HEK293T (cell line): Measurements from ENCODE around the gene SOAT2.

Experiments used
- CTCF ChIA-PET: fragments of 350-600 bp; formaldehyde crosslinking; extraction: SDS; loops from one replicate; lab custom pipeline; 2021; ENCODE audit warnings: antibody characterized with exemption, inconsistent platforms; lab: Yijun Ruan, JAX
- POLR2A ChIA-PET: fragments of 350-600 bp; formaldehyde crosslinking; extraction: SDS; loops from one replicate; lab custom pipeline; 2020; ENCODE audit warnings: antibody characterized with exemption, inconsistent platforms; lab: Yijun Ruan, JAX
- DNase-seq: peaks from one replicate; pipeline ENCODE4 v3.0.0; 2012; ENCODE audit warnings: mixed read lengths; ENCODE audit errors: extremely low spot score
- ARNT ChIP-seq: fragments of 450-650 bp; IDR thresholded peaks from 2 replicates; pipeline ENCODE4 v1.6.1; 2017; ENCODE audit warnings: mild to moderate bottlenecking
- BHLHE40 ChIP-seq: fragments of 450-650 bp; IDR thresholded peaks from 2 replicates; pipeline ENCODE4 v1.6.1; 2016; ENCODE audit warnings: mild to moderate bottlenecking, moderate library complexity, borderline replicate concordance
- ELF4 ChIP-seq: fragments of 450-650 bp; IDR thresholded peaks from 2 replicates; pipeline ENCODE4 v1.6.1; 2017; ENCODE audit warnings: antibody characterized with exemption
- FOXA1 ChIP-seq: fragments of 450-650 bp; IDR thresholded peaks from 2 replicates; pipeline ENCODE4 v1.6.1; 2016; ENCODE audit warnings: mild to moderate bottlenecking
- FOXK2 ChIP-seq: fragments of 450-650 bp; IDR thresholded peaks from 2 replicates; pipeline ENCODE4 v1.6.1; 2016; ENCODE audit warnings: mild to moderate bottlenecking
- FOXM1 ChIP-seq: fragments of 450-650 bp; IDR thresholded peaks from 2 replicates; pipeline ENCODE4 v1.6.1; 2017; ENCODE audit warnings: mild to moderate bottlenecking, borderline replicate concordance
- HDGF ChIP-seq: fragments of 450-650 bp; IDR thresholded peaks from 2 replicates; pipeline ENCODE4 v1.6.1; 2017; ENCODE audit warnings: antibody characterized with exemption, borderline replicate concordance
- L3MBTL2 ChIP-seq: fragments of 450-650 bp; conservative IDR thresholded peaks from 2 replicates; pipeline ENCODE4 v1.6.1; 2016; ENCODE audit warnings: mild to moderate bottlenecking
- LEF1 ChIP-seq: fragments of 450-650 bp; IDR thresholded peaks from 2 replicates; pipeline ENCODE4 v1.6.1; 2017; ENCODE audit warnings: mild to moderate bottlenecking, borderline replicate concordance
- NFRKB ChIP-seq: fragments of 450-650 bp; IDR thresholded peaks from 2 replicates; pipeline ENCODE4 v1.6.1; 2016; ENCODE audit warnings: mild to moderate bottlenecking, moderate library complexity
- PKNOX1 ChIP-seq: fragments of 450-650 bp; IDR thresholded peaks from 2 replicates; pipeline ENCODE4 v1.6.1; 2016
- SP1 ChIP-seq: fragments of 450-650 bp; IDR thresholded peaks from 2 replicates; pipeline ENCODE4 v1.6.1; 2017
- SUZ12 ChIP-seq: fragments of 450-650 bp; IDR thresholded peaks from 2 replicates; pipeline ENCODE4 v1.6.1; 2016; ENCODE audit warnings: mild to moderate bottlenecking
- TARDBP ChIP-seq: fragments of 450-650 bp; IDR thresholded peaks from 2 replicates; pipeline ENCODE4 v1.6.1; 2016
- ZNF384 ChIP-seq: fragments of 450-650 bp; IDR thresholded peaks from 2 replicates; pipeline ENCODE4 v1.6.1; 2016

Gene SOAT2

DNA sequence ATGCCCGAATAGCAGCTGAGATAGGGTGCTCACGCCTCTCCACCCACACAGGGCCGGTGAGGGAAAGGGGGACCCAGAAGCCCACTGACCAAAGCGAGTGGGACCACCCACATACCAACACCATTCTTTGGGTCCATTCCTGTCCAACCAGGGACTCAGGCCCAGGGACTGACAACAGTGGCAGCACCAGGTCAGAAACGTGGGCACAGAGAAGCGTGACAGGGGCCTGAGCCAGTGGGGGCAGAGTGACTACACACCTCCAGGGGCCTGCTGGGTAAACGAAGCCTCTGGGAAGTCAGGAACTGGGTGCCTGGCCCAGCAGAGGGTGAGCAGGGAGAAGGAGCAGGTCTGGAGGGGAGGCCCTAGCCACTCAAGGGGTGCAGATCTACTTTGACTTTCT, 37.8 kb upstream of the SOAT2 start:
- TF ChIP-seq ZNF384 (no peak), TARDBP (no peak), L3MBTL2 (no peak), NFRKB (no peak), HDGF (no peak), LEF1 (no peak), SUZ12 (no peak)
- no peak for DNase-seq
- ChIA-PET CTCF (interaction anchor here (0.6 to 4.8 kb wide), 28 partner anchors 10 to 256 kb away, joined by 3 to 68 read pairs (median 4); partner anchors contain the start of genes AAAS, EIF4B, IGFBP6 and PFDN5), POLR2A (interaction anchor here (0.9 to 2.1 kb wide), 6 partner anchors 10 to 59 kb away, joined by 3 to 16 read pairs (median 6); partner anchors contain the start of genes EIF4B, IGFBP6 and SPRYD3)

DNA sequence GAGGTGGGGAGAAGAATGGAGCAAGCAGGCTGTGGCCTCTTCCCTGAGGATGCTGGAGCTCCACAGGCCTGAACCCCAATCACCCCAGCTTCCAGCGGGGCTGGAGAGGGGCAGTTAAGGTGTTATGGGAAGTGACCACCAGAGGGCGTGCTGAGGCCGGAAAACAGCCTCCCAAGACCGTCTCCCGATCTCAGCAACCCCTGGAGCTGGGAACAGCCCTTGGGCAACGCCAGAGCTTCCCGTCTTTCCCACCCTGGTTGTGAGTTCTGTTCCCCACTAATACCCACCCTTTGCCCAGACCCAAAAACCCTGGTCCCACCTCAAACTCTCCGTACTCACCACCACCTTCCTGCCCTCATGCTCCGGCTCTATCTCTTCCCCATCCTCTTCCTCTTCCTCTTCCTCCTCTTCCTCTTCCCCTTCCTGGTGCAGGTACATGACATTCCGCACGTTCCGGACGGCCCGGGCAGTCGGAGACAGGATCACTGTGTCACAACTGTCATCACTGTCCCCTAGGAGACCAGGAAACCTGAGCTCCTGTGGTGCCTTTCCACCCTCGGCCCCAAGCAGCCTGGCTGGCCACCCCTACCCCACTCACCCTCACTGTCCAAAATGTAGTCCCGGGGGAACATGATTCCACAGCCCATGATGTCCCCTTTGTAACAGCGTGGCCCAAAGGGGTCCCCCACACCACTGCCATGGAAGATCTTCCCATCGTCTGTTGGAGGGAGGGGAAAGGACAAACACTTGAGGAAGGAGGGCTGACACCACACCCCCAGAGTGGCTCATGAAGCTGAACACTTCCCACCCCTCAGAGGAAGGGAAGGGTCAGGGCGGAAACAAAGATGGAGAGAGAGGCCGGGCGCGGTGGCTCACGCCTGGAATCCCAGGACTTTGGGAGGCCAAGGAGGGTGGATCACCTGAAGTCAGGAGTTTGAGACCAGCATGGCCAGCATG, 37.0 kb upstream of the SOAT2 start:
- POLR2A ChIA-PET: interaction anchor here (0.9 to 2.1 kb wide), 6 partner anchors 11 to 60 kb away, joined by 3 to 16 read pairs (median 6); partner anchors contain the start of genes EIF4B, IGFBP6 and SPRYD3
- no peak for TF ChIP-seq L3MBTL2
- no peak for TF ChIP-seq FOXM1
- TF ChIP-seq LEF1: no peak
- peak; percentile 87 for DNase-seq
- CTCF ChIA-PET: interaction anchor here (0.6 to 4.8 kb wide), 27 partner anchors 9 to 255 kb away, joined by 3 to 68 read pairs (median 4); partner anchors contain the start of genes AAAS, EIF4B, IGFBP6 and PFDN5

DNA sequence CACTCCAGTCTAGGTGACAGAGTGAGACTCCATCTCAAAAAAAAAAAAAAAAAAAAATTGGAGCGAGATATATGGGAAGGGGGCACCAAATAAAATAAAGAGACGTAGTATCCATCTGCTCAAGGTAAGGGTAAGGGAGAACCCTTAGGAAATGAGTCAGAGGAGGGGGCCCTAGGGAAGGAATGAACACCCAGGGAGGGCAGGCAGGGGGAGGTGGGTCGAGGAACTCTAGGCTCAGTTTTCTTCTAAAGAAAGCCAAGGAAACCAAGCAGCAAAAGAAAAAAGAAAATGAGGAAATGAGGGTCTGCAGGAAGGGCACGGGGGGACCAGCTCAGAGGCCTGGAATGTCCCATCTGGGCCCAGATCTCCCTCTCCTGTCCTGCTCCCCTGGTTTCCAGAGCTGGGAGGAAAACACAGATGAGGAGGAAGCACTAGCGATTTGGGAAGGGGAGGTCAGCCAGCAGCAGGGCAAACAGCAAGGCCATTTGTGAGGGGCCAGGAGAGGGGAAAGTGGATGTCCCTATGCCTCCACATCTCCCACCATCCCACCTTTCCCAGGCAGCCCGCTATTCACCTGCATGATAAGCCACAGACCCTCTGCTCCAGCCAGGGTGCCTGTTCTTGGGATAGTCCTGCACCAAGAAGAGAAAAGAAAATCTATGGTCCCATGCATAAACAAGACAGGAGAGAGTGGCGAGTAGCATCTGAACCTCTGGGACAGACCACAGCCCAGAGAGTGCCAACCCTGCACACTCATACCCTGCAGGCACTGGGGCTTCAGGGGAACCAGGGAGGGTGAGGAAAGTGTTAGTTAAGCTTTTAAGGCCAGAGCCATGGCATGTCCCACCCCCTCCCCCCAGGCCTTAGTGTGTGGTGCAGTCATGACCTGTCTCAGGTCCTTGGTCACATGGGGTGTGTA, 36.0 kb upstream of the SOAT2 start:
- POLR2A ChIA-PET: interaction anchor here (1.4 to 2.1 kb wide), 2 partner anchors 12 kb away, joined by 6 to 16 read pairs; partner anchors contain the start of gene SPRYD3

GRCh38 chr12:53067993-53068770, 35.1 kb upstream of the SOAT2 start:
- POLR2A ChIA-PET: interaction anchor here (1.4 kb wide), 2 partner anchors 11 to 14 kb away, joined by 3 to 6 read pairs; partner anchors contain the start of gene SPRYD3
- TF ChIP-seq ELF4 (no peak), L3MBTL2 (no peak), BHLHE40 (no peak), PKNOX1 (no peak), NFRKB (no peak), FOXM1 (no peak), TARDBP (no peak)
- DNase-seq: no peak
- CTCF ChIA-PET: interaction anchor here (0.6 to 4.8 kb wide), 4 partner anchors 11 to 122 kb away, joined by 3 to 68 read pairs (median 25); partner anchors contain the start of genes IGFBP6 and SPRYD3

More for the DNA sequence above, 36.0 kb upstream of the SOAT2 start:
- CTCF ChIA-PET: interaction anchor here (2.1 to 4.8 kb wide), 3 partner anchors 12 to 31 kb away, joined by 18 to 68 read pairs (median 46); partner anchors contain the start of genes IGFBP6 and SPRYD3
- TF ChIP-seq BHLHE40 (no peak), HDGF (no peak), FOXK2 (no peak), SUZ12 (no peak), FOXA1 (no peak), ELF4 (no peak), NFRKB (no peak), SP1 (no peak), ARNT (no peak), LEF1 (no peak), ZNF384 (no peak), FOXM1 (no peak), TARDBP (no peak)
- no peak for DNase-seq

DNA sequence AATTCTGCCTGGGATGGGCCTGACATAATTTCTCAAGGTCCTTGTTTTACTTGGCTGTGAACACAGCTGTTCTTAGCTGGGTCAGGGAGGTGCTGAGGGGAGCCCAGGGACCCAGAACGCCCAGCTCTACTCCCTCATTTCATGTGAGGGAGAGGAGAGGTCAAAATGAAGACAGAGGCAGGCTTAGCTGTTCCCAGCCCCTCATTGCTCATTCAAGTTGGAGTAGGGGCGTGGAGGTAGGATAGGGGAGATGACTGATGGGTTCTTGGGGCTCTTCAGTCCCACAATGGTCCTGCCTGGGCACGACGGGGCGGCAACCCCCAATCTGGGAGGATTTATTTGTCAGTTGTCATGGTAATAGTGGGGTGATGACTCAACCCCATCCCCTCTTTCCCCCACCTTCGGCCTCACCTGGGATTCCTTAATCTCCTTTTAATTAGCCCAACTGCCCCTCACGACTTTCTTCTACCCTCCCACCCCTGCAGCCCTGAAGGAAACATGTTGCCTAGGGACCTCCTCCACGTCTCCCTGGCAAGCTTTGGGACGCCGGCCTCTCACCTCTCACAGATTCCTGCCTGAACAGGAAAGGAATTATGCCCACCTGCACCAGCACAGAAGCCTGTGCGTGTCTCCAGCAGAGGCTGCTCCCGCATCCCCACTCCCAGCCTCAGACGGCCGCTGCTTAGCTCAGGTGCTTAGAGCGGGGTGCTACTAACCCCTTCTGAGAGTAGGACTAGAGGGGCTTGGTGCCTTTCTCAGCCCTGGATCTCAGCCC, 34.3 kb upstream of the SOAT2 start:
- no peak for DNase-seq
- no peak for TF ChIP-seq SUZ12
- no peak for TF ChIP-seq TARDBP
- TF ChIP-seq PKNOX1: no peak
- POLR2A ChIA-PET: interaction anchor here (1.4 kb wide), 1 partner anchor 14 kb away, joined by 3 read pairs; no protein-coding TSS in a partner anchor
- CTCF ChIA-PET: interaction anchor here (1.0 to 1.4 kb wide), 2 partner anchors 10 to 30 kb away, joined by 3 to 4 read pairs; partner anchors contain the start of gene SPRYD3
